NCI-H82 treated with DMSO at 0.1 percent for 48 hours (cell line): ENCODE data around the gene COMMD6.
"Not testable (repeated sequence)": the region's sequence is repeated elsewhere in the genome, so short reads cannot be mapped to it uniquely, and the experiment has no call there.

Source experiments
- DNase-seq: peaks from one replicate; lab custom pipeline; 2025; ENCODE audit not compliant: unreplicated experiment; lab: John Stamatoyannopoulos, UW

COMMD6 gene

GRCh38 chr13:75537401-75538365 is at the start of gene COMMD6:
Gene COMMD6 (minus strand): TSS chr13:75537841. CDS start chr13:75537805, 36 bp downstream.
- DNase-seq: peak; percentile 91

DNA sequence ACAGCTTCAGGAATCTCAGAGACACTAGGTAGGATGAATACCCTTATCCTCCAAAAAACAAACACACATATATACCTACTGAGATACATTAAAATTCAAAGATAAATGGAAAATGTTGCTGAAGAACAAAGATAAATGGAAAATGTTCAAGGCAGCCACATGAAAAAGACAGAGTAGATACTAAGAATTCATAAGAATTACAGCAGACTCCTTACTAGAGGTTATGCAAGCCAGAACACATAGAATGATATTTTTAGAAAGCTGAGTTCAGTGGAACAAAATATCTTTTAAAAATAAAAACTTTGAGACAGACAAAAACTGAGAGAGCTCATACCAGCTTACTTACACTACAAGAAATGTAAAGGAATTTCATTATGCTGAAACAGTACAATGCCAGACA is 47.5 kb upstream of the COMMD6 start:
- no peak for DNase-seq

DNA sequence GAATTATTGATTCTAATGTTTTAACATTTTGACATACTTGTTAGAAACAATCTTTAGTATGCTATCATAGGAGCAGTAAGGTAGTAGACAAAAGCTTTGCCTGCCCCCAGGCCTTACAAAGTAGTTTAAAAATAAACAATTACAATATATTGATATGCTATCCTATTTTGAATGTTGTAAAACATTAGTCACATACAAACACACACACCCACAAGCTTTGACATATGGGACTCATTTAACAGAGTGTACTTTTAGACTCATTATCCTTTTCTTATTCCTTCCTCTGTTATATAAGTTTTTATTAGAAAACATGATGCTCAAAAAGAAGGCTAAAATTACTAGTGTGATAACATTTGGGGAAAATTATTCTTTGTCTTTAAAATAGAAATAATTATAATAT is 45.5 kb upstream of the COMMD6 start:
- DNase-seq: no peak

- DNase-seq: no peak
Measured at GRCh38 chr13:75581874-75582640, 44.4 kb upstream of the COMMD6 start.

GRCh38 chr13:75579529-75579928 is 41.9 kb upstream of the COMMD6 start:
- DNase-seq: no peak

GRCh38 chr13:75569576-75569975 is 31.9 kb upstream of the COMMD6 start:
- DNase-seq: no peak

GRCh38 chr13:75566658-75567057 is 29.0 kb upstream of the COMMD6 start:
- no peak for DNase-seq

- no peak for DNase-seq
Measured at GRCh38 chr13:75558145-75558840, 20.7 kb upstream of the COMMD6 start.

DNA sequence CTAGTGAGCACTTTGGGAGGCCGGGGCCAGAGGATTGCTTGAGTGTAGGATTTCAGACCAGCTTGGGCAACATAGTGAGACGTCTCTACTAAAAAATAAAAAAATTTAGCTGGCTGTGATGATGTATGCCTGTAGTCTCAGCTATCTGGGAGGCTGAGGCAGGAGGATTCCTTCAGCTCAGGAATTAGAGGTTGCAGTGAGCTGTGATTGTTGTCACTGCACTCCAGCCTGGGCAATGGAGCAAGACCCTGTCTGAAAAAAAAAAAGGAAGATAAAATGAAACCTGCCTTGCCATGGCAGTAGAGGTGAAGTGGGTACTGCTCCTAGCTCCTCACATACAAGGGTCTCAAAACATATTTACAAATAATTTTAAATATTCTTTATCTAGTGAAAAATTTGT is 19.3 kb upstream of the COMMD6 start:
- DNase-seq: no peak

DNA sequence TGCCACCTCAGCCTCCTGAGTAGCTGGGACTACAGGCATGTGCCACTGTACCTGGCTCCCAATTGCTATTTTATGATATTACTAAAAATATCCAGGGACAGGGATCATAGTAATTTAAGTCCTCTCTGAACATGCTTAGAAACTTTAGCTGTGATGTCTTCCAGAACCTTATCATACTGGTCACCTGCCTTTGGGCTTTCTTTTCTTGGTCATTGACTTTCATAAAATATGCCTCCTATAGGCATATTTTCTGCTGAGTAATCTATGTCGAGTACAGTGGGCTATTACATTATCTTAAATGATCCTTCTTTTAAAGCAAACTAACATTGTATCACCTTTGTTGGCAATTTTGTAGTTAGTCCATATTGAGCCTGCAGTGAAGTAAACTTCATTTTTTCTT is 18.2 kb upstream of the COMMD6 start:
- no peak for DNase-seq

DNA sequence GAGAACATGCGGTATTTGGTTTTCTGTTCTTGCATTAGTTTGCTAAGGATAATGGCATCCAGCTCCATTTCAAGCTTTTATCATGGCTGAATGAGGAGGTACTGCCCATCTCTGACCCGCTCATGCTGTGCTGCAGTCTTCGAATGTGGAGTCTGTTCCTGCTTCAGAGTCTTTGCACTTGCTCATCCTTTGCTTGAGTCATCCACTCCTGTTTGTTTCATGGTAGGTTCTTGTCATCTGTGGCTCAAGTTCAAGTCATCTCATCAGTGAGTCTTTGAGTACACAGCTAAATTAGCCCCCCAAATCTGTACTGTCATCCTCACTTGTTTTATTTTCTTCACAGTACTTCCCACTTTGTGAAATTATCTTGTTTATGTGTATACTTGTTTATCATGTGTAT is 17.3 kb upstream of the COMMD6 start:
- no peak for DNase-seq

DNA sequence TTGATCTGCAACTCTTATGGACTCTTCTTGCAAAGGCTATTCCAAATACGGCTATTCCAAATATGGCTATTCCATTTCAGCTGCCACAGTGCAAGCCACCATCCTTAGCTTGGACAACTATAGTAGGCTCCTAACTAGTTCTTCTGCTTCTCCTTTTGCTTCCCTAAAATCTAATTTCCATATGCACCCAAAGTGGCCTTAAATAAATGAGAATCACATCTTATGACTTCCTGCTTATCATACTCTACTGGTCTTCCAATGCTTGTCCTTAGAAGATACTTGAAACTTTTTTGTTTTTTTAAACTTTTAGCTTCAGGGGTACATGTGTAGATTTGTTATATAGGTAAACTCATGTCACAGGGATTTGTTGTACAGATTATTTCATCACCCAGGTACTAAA is 16.8 kb upstream of the COMMD6 start:
- no peak for DNase-seq

- peak; percentile 8 for DNase-seq
Measured at GRCh38 chr13:75550159-75550567, 12.5 kb upstream of the COMMD6 start.

- DNase-seq: peak; percentile 90
Measured at GRCh38 chr13:75549262-75550158, 11.9 kb upstream of the COMMD6 start, which contains the start of gene UCHL3. Gene UCHL3 (plus strand): TSS chr13:75549791. CDS start chr13:75549821, 30 bp downstream.

GRCh38 chr13:75547917-75548316 is 10.3 kb upstream of the COMMD6 start:
- no peak for DNase-seq

- DNase-seq: not testable (repeated sequence)
Measured at GRCh38 chr13:75545386-75545785, 7.7 kb upstream of the COMMD6 start.

- DNase-seq: no peak
Measured at GRCh38 chr13:75544681-75545330, 7.2 kb upstream of the COMMD6 start.

- DNase-seq: no peak
Measured at GRCh38 chr13:75541961-75542360, 4.3 kb upstream of the COMMD6 start.

DNA sequence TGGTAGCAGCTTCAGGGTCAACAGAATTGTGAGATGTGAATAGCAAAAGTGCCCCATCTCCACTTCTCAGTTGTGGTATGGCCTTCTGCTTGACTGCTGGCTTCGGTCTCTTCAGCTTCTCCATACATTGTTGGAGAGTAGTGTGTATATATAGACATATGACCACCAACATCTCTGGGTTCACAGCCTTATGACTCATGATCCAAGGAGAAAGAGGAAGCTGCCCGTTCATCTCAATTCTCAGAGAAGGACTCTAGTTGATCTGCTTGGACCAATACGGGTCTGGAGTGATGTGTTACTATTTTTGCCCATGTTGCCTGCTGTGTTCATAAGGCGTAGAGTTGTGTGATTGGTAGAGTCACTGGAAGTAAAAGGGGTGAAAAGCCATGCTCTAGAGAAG is 3.6 kb upstream of the COMMD6 start:
- no peak for DNase-seq

DNA sequence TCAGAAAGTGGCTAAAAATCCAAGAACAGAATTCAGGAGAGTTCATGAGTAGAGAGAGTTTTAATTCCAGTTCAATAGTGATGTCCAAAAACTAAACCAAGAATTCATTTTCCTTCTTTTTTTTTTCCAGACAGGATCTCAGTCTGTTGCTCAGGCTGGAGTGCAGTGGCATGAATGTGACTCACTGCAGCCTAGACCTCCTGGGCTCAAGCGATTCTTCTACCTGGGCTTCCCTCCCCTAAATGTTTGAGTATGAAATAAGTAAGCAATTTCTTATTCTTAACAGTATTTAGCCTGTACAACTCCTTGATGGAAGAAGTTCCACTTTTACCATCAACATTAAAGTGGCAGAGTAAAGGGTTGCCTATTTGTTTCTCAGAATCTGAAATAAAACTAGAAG is 3.8 kb downstream of the COMMD6 start:
- no peak for DNase-seq
